Measurements from ENCODE around the gene LGALS8. TPM values are rescaled to one million over a fixed set of nuclear protein-coding genes. Genes with fewer than 3 reads are reported as not detected.

LGALS8 gene
- total RNA-seq, 1 experiment from 2014 or later, result 221 TPM

Other genes starting within 250 kb of the LGALS8 start
- gene ERO1B, start 242.0 kb upstream of the LGALS8 start, total RNA-seq (2021; ENCODE audit: unreplicated experiment), result 19.9 TPM
- 35.4 TPM for gene EDARADD, start 129.7 kb upstream of the LGALS8 start, total RNA-seq (2021; ENCODE audit: unreplicated experiment)
- 66.5 TPM for gene HEATR1, start 80.5 kb downstream of the LGALS8 start, total RNA-seq (2021; ENCODE audit: unreplicated experiment)
- 0.49 TPM for gene ACTN2, start 162.5 kb downstream of the LGALS8 start, total RNA-seq (2021; ENCODE audit: unreplicated experiment)